ENCODE data around the gene FBXW7. TPM values are rescaled to one million over a fixed set of nuclear protein-coding genes. Genes with fewer than 3 reads are reported as not detected.

The FBXW7 gene
- total RNA-seq, 4 donors from 2014 or later = 76.4 to 199 (median 103) TPM

GRCh38 chr4:152486429-152487389, 49.2 kb downstream of the FBXW7 start:
- no peak for DNase-seq (ENCODE audit: low spot score in 2 of 2)
- TF ChIP-seq CTCF (IDR thresholded peaks at IDR 0.05) = no peak
- no peak for TF ChIP-seq POLR2A (IDR thresholded peaks at IDR 0.05)
- intact Hi-C loops (cut with DNase I; ENCODE audit: low total_unique reads) = no loop called here
- WGBS, 2 donors = 76 to 82% methylated on average over 7 of the region's 7 CpGs
- H3K4me3 ChIP-seq (ENCODE audit: low read depth, poor library complexity, severe bottlenecking) = no peak overlapping the region

- no peak for TF ChIP-seq POLR2A (IDR thresholded peaks at IDR 0.05)
- TF ChIP-seq CTCF (IDR thresholded peaks at IDR 0.05) = no peak
- intact Hi-C loops (cut with DNase I; ENCODE audit: low total_unique reads) = no loop called here
- WGBS, 2 donors = 85 to 88% methylated on average over 6 of the region's 6 CpGs
- no peak overlapping the region for H3K4me3 ChIP-seq (ENCODE audit: low read depth, poor library complexity, severe bottlenecking)
- no peak for DNase-seq (ENCODE audit: low spot score in 2 of 2)
Observed at GRCh38 chr4:152485726-152486276, 50.1 kb downstream of the FBXW7 start.

- WGBS, 2 donors = 96 to 98% methylated on average over 2 of the region's 2 CpGs
- DNase-seq (ENCODE audit: low spot score in 2 of 2) = no peak
- no peak overlapping the region for H3K4me3 ChIP-seq (ENCODE audit: low read depth, poor library complexity, severe bottlenecking)
- no peak for TF ChIP-seq POLR2A (IDR thresholded peaks at IDR 0.05)
- intact Hi-C loops (cut with DNase I; ENCODE audit: low total_unique reads) = no loop called here
Observed at GRCh38 chr4:152482211-152482610, 53.7 kb downstream of the FBXW7 start.

GRCh38 chr4:152480901-152481300, 55.0 kb downstream of the FBXW7 start:
- no peak overlapping the region for H3K4me3 ChIP-seq (ENCODE audit: low read depth, poor library complexity, severe bottlenecking)
- WGBS, 2 donors = 82 to 85% methylated on average over 2 of the region's 2 CpGs
- TF ChIP-seq CTCF (IDR thresholded peaks at IDR 0.05) (no peak), POLR2A (IDR thresholded peaks at IDR 0.05) (no peak)
- DNase-seq (ENCODE audit: low spot score in 2 of 2) = no peak
- intact Hi-C loops (cut with DNase I; ENCODE audit: low total_unique reads) = no loop called here

GRCh38 chr4:152480326-152480725, 55.6 kb downstream of the FBXW7 start:
- TF ChIP-seq POLR2A (IDR thresholded peaks at IDR 0.05) (no peak), CTCF (IDR thresholded peaks at IDR 0.05) (no peak)
- intact Hi-C loops (cut with DNase I; ENCODE audit: low total_unique reads) = no loop called here
- no peak overlapping the region for H3K4me3 ChIP-seq (ENCODE audit: low read depth, poor library complexity, severe bottlenecking)
- no peak for DNase-seq (ENCODE audit: low spot score in 2 of 2)

GRCh38 chr4:152479428-152480026, 56.4 kb downstream of the FBXW7 start:
- no peak overlapping the region for H3K4me3 ChIP-seq (ENCODE audit: low read depth, poor library complexity, severe bottlenecking)
- TF ChIP-seq CTCF (IDR thresholded peaks at IDR 0.05) = no peak
- TF ChIP-seq POLR2A (IDR thresholded peaks at IDR 0.05) = no peak
- 79 to 89% methylated on average over 5 of the region's 5 CpGs for WGBS, 2 donors
- no peak for DNase-seq (ENCODE audit: low spot score in 2 of 2)
- intact Hi-C loops (cut with DNase I; ENCODE audit: low total_unique reads) = no loop called here

All from lower leg skin (tissue), 4 donors.